IMR-90 (cell line): ENCODE measurements around the gene GBX2. TPM values are rescaled to one million over a fixed set of nuclear protein-coding genes. Genes with fewer than 3 reads are reported as not detected.
A peak's percentile ranks its signal among the peaks of the same experiment; 100 is the strongest.

Experiments used
- ATAC-seq: fragments of 200-7000 bp; cut with Tn5 transposase; 2 replicates; pipeline ENCODE4 v1.9.1; 2020; ENCODE audit warnings: low read depth, mild to moderate bottlenecking, moderate library complexity
- BruUV-seq: library from RNA; stranded (reverse); fragments of 400-500 nt; replicated peaks from 2 replicates; lab custom pipeline; 2021; lab: Mats Ljungman, UMichigan
- CTCF ChIA-PET: fragments of 300-600 bp; formaldehyde crosslinking; extraction: SDS; loops from one replicate; lab custom pipeline; 2021; ENCODE audit warnings: antibody characterized with exemption; lab: Yijun Ruan, JAX
- POLR2A ChIA-PET: fragments of 300-600 bp; sonication (Branson Sonifier 250); formaldehyde crosslinking; loops from one replicate; lab custom pipeline; 2022; ENCODE audit warnings: antibody characterized with exemption; ENCODE audit not compliant: unreplicated experiment; lab: Charles Lee
- DNase-seq: peaks from one replicate; pipeline ENCODE4 v3.0.0; 2013
- H2AFZ ChIP-seq: replicated peaks from 2 replicates; pipeline ENCODE3; 2013; ENCODE audit warnings: low read length, mild to moderate bottlenecking; ENCODE audit not compliant: poor library complexity
- H2AK5ac ChIP-seq: 2 replicates; pipeline ENCODE4 v1.6.1; 2013; ENCODE audit warnings: low read depth, low read length, inconsistent platforms
- H2AK9ac ChIP-seq: replicated peaks from 2 replicates; pipeline ENCODE3; 2013; ENCODE audit warnings: mild to moderate bottlenecking, low read depth, low read length, moderate library complexity; ENCODE audit not compliant: poor library complexity
- H2BK120ac ChIP-seq: 2 replicates; pipeline ENCODE4 v1.6.1; 2013; ENCODE audit warnings: low read depth, low read length, inconsistent platforms
- H2BK15ac ChIP-seq: 3 replicates; pipeline ENCODE4 v1.6.1; 2013; ENCODE audit warnings: low read depth, low read length, inconsistent platforms
- H2BK20ac ChIP-seq: 2 replicates; pipeline ENCODE4 v1.6.1; 2013; ENCODE audit warnings: low read depth, mild to moderate bottlenecking, inconsistent platforms, low read length, moderate library complexity
- H2BK5ac ChIP-seq: 2 replicates; pipeline ENCODE4 v1.6.1; 2013; ENCODE audit warnings: mild to moderate bottlenecking, low read depth, low read length, inconsistent platforms; ENCODE audit not compliant: poor library complexity, severe bottlenecking
- H3K14ac ChIP-seq: replicated peaks from 2 replicates; pipeline ENCODE4 v1.6.1; 2013; ENCODE audit warnings: low read depth, low read length, inconsistent platforms
- H3K18ac ChIP-seq: 2 replicates; pipeline ENCODE4 v1.6.1; 2013; ENCODE audit warnings: low read depth, low read length, control low read depth
- H3K23ac ChIP-seq: 2 replicates; pipeline ENCODE4 v1.6.1; 2013; ENCODE audit warnings: low read depth, low read length, inconsistent platforms
- H3K27ac ChIP-seq: 2 replicates; pipeline ENCODE4 v1.5.1; 2013; ENCODE audit warnings: mild to moderate bottlenecking, control low read depth, low read length; ENCODE audit not compliant: insufficient read depth
- H3K27me3 ChIP-seq: 2 replicates; pipeline ENCODE4 v1.6.1; 2013; ENCODE audit warnings: low read length; ENCODE audit not compliant: control insufficient read depth, insufficient read depth
- H3K36me3 ChIP-seq: 2 replicates; pipeline ENCODE4 v1.6.1; 2013; ENCODE audit warnings: low read length, mixed read lengths; ENCODE audit not compliant: control insufficient read depth, insufficient read depth
- H3K4ac ChIP-seq: 2 replicates; pipeline ENCODE4 v1.6.1; 2013; ENCODE audit warnings: low read depth, low read length, inconsistent platforms
- H3K4me1 ChIP-seq: 2 replicates; pipeline ENCODE4 v1.6.1; 2013; ENCODE audit warnings: low read length, mixed read lengths; ENCODE audit not compliant: control insufficient read depth, insufficient read depth
- H3K4me2 ChIP-seq: 2 replicates; pipeline ENCODE4 v1.6.1; 2013; ENCODE audit warnings: low read depth, mild to moderate bottlenecking, control low read depth, low read length, moderate library complexity
- H3K4me3 ChIP-seq: 2 replicates; pipeline ENCODE4 v1.5.1; 2013; ENCODE audit warnings: low read depth, mild to moderate bottlenecking, control low read depth, low read length, moderate library complexity; ENCODE audit not compliant: insufficient read depth
- H3K56ac ChIP-seq: 2 replicates; pipeline ENCODE4 v1.6.1; 2013; ENCODE audit warnings: low read length, inconsistent platforms; ENCODE audit not compliant: insufficient read depth; ENCODE audit errors: extremely low read depth
- H3K79me1 ChIP-seq, 2 experiments: 2 replicates each; pipeline ENCODE4 v1.6.1; 2013; ENCODE audit warnings: low read length in 2 of 2, inconsistent platforms in 1 of 2, low read depth in 1 of 2
- H3K9ac ChIP-seq: 2 replicates; pipeline ENCODE4 v1.6.1; 2013; ENCODE audit warnings: low read depth, low read length, control low read depth
- H3K9me1 ChIP-seq: 2 replicates; pipeline ENCODE4 v1.6.1; 2013; ENCODE audit warnings: low read length, inconsistent platforms; ENCODE audit not compliant: insufficient read depth
- H3K9me3 ChIP-seq: 2 replicates; pipeline ENCODE4 v1.6.1; 2013; ENCODE audit warnings: low read length; ENCODE audit not compliant: control insufficient read depth, insufficient read depth
- H4K20me1 ChIP-seq: 2 replicates; pipeline ENCODE4 v1.6.1; 2013; ENCODE audit warnings: low read length, inconsistent platforms; ENCODE audit not compliant: insufficient read depth
- H4K5ac ChIP-seq: 2 replicates; pipeline ENCODE4 v1.6.1; 2013; ENCODE audit warnings: mild to moderate bottlenecking, low read depth, low read length, control low read depth
- H4K8ac ChIP-seq, 2 experiments: 2 replicates each; pipeline ENCODE4 v1.6.1; 2013; ENCODE audit warnings: low read depth in 2 of 2, low read length in 2 of 2, control low read depth in 1 of 2, inconsistent platforms in 1 of 2
- H4K91ac ChIP-seq: 2 replicates; pipeline ENCODE4 v1.6.1; 2013; ENCODE audit warnings: low read depth, low read length, inconsistent platforms; ENCODE audit not compliant: insufficient read depth
- BHLHE40 ChIP-seq: fragments of 150-350 bp; IDR thresholded peaks from 2 replicates; pipeline ENCODE4 v1.6.1; 2016; ENCODE audit warnings: mild to moderate bottlenecking, low read depth, low read length
- CEBPB ChIP-seq: IDR thresholded peaks from 2 replicates; pipeline ENCODE4 v1.6.1; 2012; ENCODE audit warnings: low read depth, low read length, improper control_type of control experiment
- CHD1 ChIP-seq: IDR thresholded peaks from 2 replicates; pipeline ENCODE4 v1.6.1; 2012; ENCODE audit warnings: low read depth, low read length, improper control_type of control experiment
- ELK1 ChIP-seq: fragments of 150-350 bp; IDR thresholded peaks from 2 replicates; pipeline ENCODE4 v1.6.1; 2016; ENCODE audit warnings: low read depth, mild to moderate bottlenecking, low read length, moderate library complexity, borderline replicate concordance
- FOS ChIP-seq: fragments of 150-350 bp; IDR thresholded peaks from 2 replicates; pipeline ENCODE4 v1.6.1; 2016; ENCODE audit warnings: low read depth, low read length
- MXI1 ChIP-seq: IDR thresholded peaks from 2 replicates; pipeline ENCODE4 v1.6.1; 2012; ENCODE audit warnings: low read depth, mild to moderate bottlenecking, low read length, moderate library complexity, borderline replicate concordance
- NFE2L2 ChIP-seq: fragments of 150-350 bp; IDR thresholded peaks from 2 replicates; pipeline ENCODE4 v1.6.1; 2016; ENCODE audit warnings: low read depth, mild to moderate bottlenecking, low read length
- RAD21 ChIP-seq: IDR thresholded peaks from 2 replicates; pipeline ENCODE4 v1.6.1; 2012; ENCODE audit warnings: low read length, improper control_type of control experiment
- RFX5 ChIP-seq: IDR thresholded peaks from 2 replicates; pipeline ENCODE4 v1.8.0; 2012; ENCODE audit warnings: low read depth, mild to moderate bottlenecking, low read length, moderate library complexity
- SMC3 ChIP-seq: fragments of 150-350 bp; IDR thresholded peaks from 2 replicates; pipeline ENCODE4 v1.6.1; 2016; ENCODE audit warnings: low read depth, mild to moderate bottlenecking, antibody characterized with exemption, low read length, moderate library complexity
- WGBS, 2 experiments: methylation state at CpG; one replicate each; pipeline versions ENCODE4 v1.1.5 to v1.1.7; 2013; ENCODE audit warnings: missing lambda C conversion rate in 2 of 2; ENCODE audit not compliant: insufficient read length in 1 of 2; ENCODE audit errors: extremely low coverage in 2 of 2; 5-methylcytosine and 5-hydroxymethylcytosine counted together
- dilution Hi-C: fragments of 300-500 bp; cut with HindIII; formaldehyde crosslinking; loops from one replicate; pipeline ENCODE4 v1.14.3; 2018; ENCODE audit warnings: low sequenced_read_pairs; ENCODE audit not compliant: unreplicated experiment
- in situ Hi-C: fragments of 300-500 bp; cut with MboI; formaldehyde crosslinking; loops from 3 replicates; pipeline ENCODE4 v1.14.3; 2019; ENCODE audit warnings: low sequenced_read_pairs, inconsistent platforms, mixed read lengths
- intact Hi-C: fragments of 100-400 bp; cut with micrococcal nuclease; formaldehyde crosslinking; loops from 2 replicates; pipeline ENCODE4 v1.10.0; 2022
- polyA plus RNA-seq, 3 experiments: library from polyadenylated mRNA; depleted of rRNA; stranded (reverse); fragments of >200 nt; gene quantifications; 2 replicates each; pipeline ENCODE4 v1.2.3, GENCODE V29; 2012; ENCODE audit warnings: low replicate concordance in 1 of 3
- total RNA-seq: library from RNA; depleted of rRNA; stranded (reverse); fragments of >200 nt; gene quantifications from 2 replicates; pipeline ENCODE4 v1.2.3, GENCODE V29; 2012
- TF ChIP-seq, protein P1 (sequence below): conservative IDR thresholded peaks from 2 replicates; pipeline ENCODE4 v1.5.1; 2012; ENCODE audit warnings: mild to moderate bottlenecking, low read depth, low read length, improper control_type of control experiment
- TF ChIP-seq, protein P2 (sequence below): fragments of 150-350 bp; IDR thresholded peaks from 2 replicates; pipeline ENCODE4 v1.6.1; 2017; ENCODE audit warnings: mild to moderate bottlenecking, antibody characterized with exemption, low read length, low read depth

Gene GBX2
- total and polyA plus RNA-seq, 2 of the 4 experiments (the other 2 are of a cell fraction): 0.10 TPM; not detected in 1

DNA sequence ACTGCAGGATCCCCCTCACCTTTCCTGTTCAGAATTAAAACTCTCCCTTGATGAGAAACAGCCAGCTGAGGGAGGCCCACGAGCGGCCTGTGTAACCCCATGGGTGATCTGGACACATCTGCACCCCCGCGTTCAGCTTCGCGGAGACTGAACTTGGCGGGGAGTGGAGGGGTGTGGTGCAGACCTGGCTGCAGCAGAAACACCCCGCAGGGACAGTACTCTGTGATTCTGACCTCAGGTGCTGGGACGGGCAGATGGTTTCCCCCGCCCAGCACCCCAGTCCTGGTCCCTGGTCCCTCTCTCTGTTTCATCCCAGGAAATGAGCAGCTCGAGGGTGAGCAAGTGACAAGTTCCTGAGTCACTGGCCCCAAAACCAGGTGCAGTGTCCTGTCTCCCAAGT is 41.2 kb downstream of the GBX2 start:
- DNase-seq: no peak
- no peak for ATAC-seq
- Histone ChIP-seq H3K4me3 (no peak overlapping the region), H2AFZ (no peak overlapping the region), H4K5ac (no peak overlapping the region), H4K91ac (no peak overlapping the region), H3K9ac (no peak overlapping the region), H3K56ac (no peak overlapping the region), H3K4me2 (no peak overlapping the region), H4K20me1 (no peaks in the 10 kb centered on the region), H4K8ac (no peak overlapping the region), H3K79me1 (no peaks in the 10 kb centered on the region), H3K9me1 (no peaks in the 10 kb centered on the region; the same call in 1 of the 2 replicates), H3K27me3 (no peaks in the 10 kb centered on the region), H3K9me3 (no peaks in the 10 kb centered on the region), H3K4me1 (no peaks in the 10 kb centered on the region), H3K14ac (no peak overlapping the region), H2BK15ac (no peak overlapping the region), H2BK5ac (no peak overlapping the region), H3K23ac (no peak overlapping the region), H2BK20ac (no peak overlapping the region), H3K27ac (no peak overlapping the region), H3K36me3 (peaks cover 5% of the 10 kb centered on the region; the same call in 1 of the 2 replicates), H3K4ac (no peak overlapping the region), H2AK9ac (peak overlapping the region; percentile 23), H3K18ac (no peak overlapping the region), H2BK120ac (no peak overlapping the region), H2AK5ac (no peak overlapping the region)
- WGBS, 2 experiments: no CpG with 5 or more reads among the region's 11 CpGs
- TF ChIP-seq CHD1 (no peak), SMC3 (no peak), RFX5 (no peak), ELK1 (no peak), CEBPB (no peak), FOS (no peak), NFE2L2 (no peak), BHLHE40 (no peak), RAD21 (no peak), MXI1 (no peak)
- TF ChIP-seq, protein P1, sequence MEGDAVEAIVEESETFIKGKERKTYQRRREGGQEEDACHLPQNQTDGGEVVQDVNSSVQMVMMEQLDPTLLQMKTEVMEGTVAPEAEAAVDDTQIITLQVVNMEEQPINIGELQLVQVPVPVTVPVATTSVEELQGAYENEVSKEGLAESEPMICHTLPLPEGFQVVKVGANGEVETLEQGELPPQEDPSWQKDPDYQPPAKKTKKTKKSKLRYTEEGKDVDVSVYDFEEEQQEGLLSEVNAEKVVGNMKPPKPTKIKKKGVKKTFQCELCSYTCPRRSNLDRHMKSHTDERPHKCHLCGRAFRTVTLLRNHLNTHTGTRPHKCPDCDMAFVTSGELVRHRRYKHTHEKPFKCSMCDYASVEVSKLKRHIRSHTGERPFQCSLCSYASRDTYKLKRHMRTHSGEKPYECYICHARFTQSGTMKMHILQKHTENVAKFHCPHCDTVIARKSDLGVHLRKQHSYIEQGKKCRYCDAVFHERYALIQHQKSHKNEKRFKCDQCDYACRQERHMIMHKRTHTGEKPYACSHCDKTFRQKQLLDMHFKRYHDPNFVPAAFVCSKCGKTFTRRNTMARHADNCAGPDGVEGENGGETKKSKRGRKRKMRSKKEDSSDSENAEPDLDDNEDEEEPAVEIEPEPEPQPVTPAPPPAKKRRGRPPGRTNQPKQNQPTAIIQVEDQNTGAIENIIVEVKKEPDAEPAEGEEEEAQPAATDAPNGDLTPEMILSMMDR: no peak
- TF ChIP-seq, protein P2, sequence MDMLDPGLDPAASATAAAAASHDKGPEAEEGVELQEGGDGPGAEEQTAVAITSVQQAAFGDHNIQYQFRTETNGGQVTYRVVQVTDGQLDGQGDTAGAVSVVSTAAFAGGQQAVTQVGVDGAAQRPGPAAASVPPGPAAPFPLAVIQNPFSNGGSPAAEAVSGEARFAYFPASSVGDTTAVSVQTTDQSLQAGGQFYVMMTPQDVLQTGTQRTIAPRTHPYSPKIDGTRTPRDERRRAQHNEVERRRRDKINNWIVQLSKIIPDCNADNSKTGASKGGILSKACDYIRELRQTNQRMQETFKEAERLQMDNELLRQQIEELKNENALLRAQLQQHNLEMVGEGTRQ: no peak
- intact Hi-C loops: no loop called here
- ChIA-PET POLR2A (no interaction called here), CTCF (no interaction called here)
- BruUV-seq: no TSS peak
- dilution Hi-C loops: no loop called here
- in situ Hi-C loops: no loop called here
